ENCODE measurements around the gene ITGAX.

DNA sequence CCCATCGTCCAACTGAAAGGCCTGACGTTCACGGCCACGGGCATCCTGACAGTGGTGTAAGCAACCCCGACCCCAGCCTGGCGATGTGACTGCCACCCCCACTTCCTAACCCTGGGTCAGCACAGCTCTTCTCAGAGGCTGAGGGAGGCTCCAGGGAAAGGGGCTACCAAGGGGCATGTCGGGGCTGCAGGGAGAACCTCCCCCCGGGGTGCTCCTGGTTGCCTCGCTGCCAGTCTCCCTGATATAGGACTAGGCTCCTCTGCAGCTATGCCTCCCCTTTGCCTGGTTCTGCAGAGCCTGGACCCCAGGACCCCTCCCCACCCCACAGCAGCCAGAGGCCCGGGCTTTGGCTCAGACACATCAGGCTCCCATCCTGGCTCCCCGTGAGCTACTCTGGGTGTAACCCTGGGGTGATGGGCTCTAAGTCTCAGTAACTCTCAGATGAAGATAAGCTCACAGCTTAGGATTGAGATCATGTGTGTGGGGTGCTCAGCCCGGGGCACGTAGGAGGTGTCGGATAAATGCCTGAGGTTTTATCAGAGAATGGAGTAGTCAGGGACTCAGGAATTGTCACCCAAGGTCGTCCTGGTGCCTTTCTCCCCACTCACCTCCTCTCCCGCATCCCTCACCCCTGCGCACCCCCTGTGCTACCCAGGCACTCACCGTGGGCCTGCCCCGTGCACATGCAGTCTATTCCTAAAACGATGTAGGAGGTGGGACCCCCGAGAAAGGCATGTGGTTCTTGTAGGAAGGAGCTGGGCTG is 48.8 kb downstream of the ITGAX start:
- no peak for TF ChIP-seq ZNF274 (IDR thresholded peaks at IDR 0.05; ENCODE audit: low read depth, low read length)
- TF ChIP-seq SUZ12 (IDR thresholded peaks at IDR 0.05; ENCODE audit: extremely low read depth, insufficient read depth, insufficient read length): no peak
- no peak for TF ChIP-seq YY1 (IDR thresholded peaks at IDR 0.05; ENCODE audit: insufficient read depth, insufficient read length)
